Measurements from ENCODE around the gene CNTNAP4.

CNTNAP4 gene

DNA sequence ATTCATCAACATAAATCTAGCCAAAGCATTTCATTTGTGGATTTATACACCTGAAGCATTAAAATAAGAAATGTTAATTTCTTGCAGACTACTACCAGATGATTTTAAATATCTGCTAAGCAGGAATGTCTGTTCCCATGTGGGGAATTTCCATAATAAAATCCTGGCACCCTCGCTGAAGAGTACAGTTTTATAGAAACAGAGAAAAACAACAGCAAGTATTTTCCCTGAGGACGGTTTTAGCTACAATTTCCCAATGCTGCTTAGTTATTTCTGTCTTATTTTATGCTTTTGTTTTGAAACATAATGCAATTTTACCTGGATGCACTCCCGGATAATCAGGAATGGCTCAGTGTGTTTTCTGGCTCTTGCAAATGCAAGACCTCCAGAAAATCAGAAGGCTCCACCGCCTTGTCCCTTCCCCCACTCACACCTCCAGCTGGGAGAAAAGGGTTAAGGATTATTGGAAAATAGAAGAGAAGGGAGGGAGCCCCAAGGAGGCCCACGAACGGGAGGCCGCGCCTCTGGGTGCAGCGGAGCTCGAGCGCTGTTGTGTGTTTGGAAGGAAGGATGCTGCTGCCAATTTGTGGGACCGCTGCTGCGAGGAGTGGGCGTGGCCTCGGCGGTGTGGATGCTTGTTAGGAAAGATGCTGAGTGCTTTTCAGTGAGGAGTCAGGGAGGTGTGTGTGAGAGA, at the start of gene CNTNAP4:
Gene CNTNAP4 (plus strand): TSS at position 657 of the 694 bp plus-strand sequence. CDS start 262 bp downstream, outside the sequence.
- no peak for DNase-seq

DNA sequence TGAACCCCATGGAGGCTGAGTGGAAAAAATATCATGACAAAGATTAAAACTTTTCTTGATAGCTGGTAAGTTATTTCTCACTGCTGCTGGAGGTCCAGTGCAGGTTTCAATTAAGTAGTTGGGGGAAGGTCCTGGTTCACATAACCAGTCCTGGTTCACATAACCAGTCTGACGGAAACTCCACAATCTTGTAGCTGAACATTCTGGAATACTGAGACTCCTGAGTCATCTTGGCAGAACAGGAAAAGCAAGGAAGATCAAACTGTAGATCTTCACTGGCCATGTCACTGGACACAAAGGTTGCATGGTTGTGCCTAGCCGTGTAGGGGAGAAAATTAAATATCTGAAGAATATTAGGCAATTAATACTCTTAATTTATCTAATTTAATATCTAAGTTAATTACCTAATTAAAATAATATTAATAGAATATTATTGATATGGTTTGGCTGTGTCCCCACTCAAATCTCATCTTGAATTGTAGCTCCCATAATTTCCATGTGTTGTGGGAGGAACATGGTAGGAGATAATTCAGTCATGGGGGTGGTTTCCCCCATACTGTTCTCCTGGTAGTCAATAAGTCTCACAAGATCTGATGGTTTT, 48.6 kb upstream of the CNTNAP4 start:
- no peak for DNase-seq

DNA sequence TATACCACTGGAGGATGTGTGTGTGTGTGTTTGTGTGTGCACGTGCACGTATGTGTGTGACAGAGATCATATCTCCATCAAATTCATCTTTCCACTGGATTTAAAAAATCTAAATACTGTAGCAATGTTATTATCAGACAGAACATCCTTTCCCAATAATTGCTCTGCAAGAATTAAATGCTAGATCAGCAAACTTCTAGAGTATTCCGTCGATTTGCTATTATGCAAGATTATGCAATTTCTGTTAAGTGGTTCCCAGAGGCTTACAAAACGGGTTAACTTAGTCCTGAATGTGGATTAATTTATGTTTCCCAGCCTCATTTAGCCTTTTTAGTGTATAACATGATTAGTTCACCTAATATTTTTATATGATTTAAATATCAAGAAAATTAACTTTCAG, 44.5 kb upstream of the CNTNAP4 start:
- DNase-seq: no peak

DNA sequence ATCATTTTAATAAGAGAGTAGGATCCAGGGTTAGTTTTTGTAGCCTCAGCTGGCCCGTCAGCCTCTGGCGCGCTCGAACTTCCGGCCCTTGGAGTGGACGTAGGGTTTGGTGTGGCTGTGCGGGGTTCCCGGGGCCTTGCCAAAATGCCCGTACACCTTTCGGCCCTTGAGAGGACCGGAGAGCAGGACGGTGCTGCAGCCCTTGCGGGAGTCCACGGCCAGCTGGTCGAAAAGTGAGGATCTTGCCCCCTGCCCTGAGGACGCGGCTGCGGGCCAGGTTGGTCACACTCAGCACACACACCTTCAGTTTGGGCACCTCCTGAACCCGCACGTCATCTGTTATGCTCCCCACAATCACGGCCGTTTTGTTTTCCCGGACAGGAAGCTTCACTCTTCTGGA, 42.2 kb upstream of the CNTNAP4 start:
- DNase-seq: no peak

DNA sequence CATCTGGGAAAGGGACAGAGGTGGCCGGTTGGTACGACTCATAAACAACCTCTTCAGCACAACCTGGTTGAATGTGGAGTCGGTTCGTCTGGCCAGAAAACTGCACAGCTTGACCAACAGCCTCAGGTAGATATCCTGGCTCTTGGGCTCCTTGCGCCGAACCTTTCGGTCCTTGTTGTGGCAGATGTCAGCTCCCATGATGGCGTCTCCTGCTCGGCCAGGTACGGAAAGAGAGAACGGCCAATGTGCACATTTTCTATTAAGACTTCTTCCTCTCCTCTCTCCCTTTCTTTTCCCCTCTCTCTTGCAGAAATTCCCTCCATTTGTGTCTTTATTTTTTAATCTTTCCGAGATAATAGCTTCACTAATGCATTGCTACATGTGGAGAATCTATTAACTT, 41.8 kb upstream of the CNTNAP4 start:
- no peak for DNase-seq

DNA sequence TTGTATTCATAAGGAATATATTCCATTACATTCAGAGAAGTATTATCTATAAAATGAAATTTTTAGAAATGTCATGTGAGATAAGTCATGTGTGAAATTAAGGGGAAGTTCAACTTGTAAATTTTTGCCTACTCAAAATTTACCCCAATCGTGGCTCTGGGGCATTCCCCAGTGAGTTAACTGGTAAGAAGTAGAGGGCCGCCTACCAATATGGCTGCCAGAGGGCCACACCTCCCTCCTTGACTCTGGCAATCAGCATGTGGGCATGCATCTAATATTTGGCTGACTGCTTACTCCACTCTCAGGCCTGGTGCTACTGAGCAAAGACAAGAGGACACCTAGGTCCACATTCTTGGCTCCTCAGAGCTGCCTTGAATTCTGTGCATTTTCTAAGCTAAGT, 39.7 kb upstream of the CNTNAP4 start:
- no peak for DNase-seq

DNA sequence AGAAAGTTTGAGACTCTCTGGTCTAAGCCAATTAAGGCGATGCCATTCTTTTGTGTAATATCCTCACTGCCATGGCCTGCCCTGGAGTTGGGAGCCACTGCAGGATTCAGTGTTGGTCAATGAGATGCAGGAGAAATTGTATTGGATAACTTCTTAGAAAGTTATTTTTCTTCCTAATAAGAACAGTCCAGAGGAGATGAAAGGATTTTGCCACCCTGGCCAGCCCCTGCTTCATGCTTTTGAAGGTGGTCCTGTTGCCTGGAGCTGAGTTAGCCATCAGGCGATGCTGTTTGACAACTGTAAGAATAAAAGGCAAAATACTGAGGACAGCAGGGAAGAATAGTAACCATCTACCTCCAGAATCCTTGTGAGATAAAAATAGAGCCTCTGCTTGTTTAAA, 35.4 kb upstream of the CNTNAP4 start:
- DNase-seq: no peak

DNA sequence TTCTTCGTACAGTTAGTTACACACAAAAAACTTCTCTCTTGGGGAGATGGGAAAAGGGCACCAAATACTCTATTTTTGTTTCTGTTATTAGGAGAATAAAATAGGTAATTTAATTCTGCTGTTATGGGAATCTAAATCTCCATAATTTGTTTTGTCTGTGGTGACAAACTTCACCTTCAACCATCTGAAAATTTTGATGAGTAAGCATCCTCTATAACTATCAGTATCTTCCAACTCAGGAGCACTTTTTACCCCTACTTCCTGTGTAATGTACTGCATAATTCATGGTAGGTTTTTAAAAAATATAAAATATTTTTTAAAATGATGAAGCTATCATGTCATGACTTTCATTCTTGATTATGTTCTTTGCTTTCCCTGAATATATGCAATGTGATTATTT, 33.6 kb upstream of the CNTNAP4 start:
- no peak for DNase-seq

DNA sequence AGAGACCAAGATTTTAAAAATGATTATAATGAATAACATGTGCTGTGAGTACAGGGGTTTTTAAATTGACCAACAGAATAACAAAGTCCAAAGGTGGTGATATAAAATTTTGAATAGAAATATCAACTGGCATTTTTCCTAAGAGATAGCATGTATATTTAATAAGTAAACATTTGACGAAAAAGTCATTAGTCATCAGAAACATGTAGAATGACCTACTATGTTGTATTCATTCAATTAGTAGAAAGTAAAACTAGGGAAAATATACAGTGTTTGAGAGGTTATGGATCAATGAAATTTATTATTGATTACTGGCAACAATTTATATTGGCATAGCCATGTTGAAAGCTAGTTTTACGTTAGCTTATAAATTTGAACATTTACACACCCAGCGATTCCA, 30.6 kb upstream of the CNTNAP4 start:
- no peak for DNase-seq

DNA sequence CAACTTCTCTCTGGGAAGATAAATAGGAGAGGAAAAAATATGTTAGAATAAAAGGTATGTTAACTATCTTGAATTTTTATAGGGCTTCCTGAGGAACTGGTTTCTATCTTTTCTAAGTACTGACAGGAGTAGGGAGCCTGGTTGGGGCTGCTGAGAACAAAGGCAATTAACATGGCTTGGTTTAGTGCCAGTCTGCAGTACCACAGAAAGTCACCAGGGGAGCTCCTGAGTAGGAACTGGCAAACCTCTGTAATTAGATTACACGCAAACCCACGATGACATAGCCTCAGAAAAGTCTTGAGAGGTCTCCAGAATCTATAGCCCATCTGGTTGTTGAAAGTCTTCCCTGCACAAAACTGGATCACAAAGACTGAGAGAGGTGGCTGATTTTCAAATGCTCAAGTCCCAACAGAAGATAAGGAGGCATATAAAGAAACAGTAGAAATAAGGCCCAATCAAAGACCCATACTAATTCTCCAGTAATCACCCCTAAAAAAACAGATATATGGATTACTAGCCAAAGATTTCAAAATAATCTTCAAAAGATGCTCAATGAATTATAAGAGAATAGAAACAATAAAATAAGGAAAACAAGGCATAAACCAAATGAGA, 11.7 kb upstream of the CNTNAP4 start:
- peak; percentile 39 for DNase-seq

DNA sequence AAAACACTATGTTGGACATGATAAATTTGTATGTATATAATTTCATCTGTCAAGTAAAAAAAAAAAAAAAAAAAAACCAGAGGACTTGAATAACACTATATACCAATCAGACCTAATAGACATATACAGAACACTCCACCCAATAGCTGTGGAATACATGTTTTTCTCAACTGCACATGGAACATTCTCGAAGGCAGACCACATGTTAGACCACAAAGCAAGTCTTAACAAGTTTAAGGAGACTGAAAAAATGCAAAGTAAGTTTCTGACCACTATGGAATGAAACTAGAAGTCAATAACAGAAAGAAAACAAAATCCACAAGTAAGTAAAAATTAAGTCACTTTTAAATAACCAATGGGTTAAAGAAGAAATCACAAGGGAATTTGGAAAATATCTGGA, 8.4 kb upstream of the CNTNAP4 start:
- DNase-seq: no peak

DNA sequence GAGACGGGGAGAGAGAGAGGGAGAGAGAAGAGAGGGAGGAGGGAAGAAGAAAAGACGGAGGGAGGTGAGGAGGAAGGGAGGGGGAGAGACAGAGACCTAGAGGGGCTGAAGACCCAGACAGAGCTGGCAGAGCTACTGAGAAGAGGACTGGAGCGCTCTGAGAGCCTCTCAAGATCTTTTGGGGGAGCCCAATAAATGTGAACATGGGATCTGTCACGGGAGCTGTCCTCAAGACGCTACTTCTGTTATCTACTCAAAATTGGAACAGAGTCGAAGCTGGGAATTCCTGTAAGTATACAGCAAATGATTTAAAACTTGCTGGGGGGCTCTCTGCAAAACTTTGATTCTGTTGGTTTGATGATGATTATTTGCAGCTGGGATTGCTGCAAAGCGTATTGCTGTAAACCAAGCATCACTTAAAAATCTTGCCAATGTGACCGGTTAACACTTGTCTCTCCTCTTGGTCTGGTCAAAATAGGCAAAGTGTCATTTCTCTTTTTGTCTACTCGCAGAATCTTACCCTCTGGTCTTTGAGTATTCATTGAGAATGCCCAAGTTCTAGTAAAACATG, 344 bp downstream of the CNTNAP4 start:
- no peak for DNase-seq

DNA sequence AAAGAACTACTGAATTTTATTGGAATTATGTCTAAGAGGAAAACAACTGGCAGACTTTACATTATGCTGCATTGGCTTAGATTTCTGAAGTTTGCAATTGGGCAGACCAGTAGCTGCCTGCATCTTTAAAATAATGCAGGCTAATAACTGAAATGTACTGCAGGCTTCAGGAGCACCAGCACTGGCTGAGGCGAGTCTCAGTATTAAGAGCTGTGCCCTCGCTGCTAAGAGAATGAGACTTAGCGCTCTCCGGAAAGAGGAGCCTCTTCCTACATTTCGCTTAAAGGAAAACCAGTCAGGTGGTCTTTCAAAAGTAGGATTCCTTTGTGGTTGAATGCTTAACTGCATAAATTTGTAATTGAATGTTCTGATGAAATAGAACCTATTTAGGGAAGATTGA, 885 bp downstream of the CNTNAP4 start:
- DNase-seq: no peak

DNA sequence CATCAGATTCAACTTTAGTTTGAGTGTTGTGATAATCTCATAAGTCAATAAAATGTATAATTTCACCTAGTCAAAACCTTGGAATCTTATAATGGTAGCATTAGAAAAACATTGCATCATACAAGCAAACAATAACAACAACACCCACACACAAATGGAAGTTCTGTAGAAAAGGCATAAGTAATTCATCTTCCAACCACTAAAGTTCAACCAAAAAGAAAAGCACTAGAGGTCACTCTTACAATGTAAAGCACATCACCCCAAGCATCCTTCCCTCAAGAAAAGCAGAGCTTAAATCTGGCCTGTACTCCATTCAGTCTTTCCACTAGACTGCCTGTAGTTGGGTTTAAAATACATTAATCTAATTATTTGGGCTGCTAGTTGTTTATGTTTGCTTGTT, 1.8 kb downstream of the CNTNAP4 start:
- DNase-seq: no peak

DNA sequence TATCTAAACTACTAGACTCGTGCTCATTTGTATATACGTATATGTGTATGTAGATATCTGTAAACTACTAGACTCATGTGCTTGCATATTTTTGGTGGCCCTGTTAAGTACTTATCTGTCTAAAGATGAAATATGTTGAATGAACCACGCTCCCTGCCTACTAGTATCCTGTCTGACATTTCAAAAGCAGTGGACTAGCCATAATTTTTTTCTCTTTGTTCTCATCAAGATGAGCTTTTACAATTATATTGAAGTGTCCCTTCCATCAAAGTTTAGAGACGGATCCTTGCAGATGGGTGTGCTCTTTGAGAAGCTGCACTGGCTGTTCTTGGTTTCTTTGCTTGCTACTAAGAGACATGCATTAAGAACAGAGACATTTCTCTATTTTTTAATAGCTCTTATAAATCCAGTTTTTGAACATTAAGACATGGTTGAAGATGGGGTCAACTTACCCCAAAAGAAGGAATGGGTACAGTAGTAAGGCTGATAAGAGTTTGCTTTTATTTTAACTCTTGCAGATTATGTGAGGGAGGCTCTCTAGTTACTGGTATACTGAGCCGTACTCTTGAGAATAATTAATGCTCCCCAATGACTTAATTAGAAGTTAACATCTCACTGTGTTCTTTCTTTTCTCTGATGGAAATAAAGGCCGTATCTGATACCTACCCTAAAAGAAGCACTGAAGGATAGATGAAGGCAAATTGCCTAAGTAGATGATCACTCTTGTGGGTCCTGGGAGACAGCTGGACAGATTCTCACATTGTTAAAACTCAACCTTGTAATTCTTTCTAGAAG, 3.4 kb downstream of the CNTNAP4 start:
- DNase-seq: no peak

DNA sequence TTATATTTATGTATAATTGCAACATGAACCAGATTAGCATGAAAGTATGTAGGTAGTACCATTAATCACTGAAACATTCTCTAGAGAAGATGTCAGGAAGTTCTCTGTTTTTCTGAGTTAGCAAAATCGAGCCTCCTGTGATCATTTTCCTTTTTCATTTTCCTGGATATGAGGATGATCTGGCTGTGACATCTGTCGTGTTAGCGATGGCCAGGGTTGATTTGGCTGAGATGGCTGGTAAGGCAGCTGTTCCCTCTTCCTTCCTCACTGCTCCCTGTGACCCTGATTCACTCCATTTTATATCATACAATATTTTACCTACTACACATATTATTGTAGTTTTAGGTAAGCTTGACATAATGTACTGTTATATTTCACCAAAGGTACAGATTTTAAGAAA, 10.3 kb downstream of the CNTNAP4 start:
- no peak for DNase-seq

DNA sequence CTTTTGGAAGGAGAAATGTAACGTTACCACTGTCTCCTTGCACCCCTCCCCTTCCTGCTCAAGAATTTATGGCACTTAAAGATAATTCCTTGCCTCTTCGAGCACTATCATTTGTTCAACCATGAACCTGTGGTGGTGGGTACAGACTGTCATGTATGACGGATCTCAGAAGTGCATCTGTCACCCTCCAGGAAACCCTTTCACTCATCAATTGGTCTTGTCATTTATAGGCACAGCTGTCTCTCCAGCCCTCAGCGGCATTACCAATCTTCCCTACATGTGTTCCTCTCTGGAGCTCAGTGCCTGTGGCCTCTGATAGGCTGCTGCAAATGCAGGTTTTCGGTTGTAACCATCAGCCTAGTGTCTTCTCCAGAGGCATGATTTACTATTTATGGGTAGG, 15.0 kb downstream of the CNTNAP4 start:
- no peak for DNase-seq

DNA sequence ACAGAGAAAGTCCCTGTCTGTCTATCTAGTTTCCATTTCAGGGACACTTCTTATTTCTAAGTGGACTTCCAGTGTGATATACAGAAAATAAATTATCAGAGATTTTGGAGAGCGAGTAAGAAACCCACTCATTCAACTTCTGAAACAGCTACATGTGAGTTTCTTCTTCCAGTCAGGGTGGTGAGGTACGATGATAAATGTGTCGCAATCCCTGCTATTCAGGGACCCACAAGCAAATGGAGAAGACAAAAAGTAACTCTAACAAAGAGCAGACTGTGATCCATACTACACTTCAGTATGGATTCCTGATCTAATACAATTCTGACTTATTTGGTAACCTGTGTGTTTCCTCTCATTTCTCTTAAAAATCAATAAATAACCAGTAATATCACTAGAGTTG, 16.8 kb downstream of the CNTNAP4 start:
- no peak for DNase-seq

DNA sequence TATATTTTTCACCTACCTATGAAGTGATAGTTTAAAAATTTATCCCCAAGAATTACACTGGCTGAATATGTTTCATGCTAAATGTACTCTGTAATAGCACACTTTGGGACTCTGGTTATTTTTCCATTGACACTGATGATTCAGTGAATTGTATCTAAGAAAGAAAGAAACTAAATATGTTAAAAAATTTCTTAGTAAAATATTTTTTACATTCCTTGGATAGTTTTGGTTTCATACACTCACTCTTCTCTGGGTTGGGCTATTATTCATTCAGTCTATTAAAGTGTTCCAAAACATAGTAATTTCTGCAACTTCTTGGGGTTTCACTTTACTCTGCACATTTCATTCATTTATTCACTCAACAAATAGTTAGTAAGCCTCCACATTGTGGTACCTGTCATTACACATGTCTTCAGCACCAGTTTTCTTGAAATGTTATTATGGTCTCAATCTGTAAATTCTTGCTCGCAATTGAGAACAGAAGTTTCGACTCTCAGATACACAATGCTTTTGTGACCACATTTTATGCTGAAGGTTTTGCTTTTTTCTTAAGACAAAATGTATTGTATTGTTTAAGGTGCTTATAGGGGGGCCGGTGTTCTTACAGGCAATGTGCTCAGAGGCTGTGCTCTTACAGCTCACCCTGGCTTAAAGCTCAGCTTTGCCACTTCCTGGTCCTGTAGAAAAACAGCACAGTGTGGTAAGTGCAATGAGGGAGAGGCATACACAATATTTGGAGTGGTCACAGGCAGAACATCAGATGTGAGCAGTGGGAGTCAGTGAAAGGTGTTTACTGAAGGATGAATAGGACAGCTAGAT, 17.4 kb downstream of the CNTNAP4 start:
- DNase-seq: no peak

DNA sequence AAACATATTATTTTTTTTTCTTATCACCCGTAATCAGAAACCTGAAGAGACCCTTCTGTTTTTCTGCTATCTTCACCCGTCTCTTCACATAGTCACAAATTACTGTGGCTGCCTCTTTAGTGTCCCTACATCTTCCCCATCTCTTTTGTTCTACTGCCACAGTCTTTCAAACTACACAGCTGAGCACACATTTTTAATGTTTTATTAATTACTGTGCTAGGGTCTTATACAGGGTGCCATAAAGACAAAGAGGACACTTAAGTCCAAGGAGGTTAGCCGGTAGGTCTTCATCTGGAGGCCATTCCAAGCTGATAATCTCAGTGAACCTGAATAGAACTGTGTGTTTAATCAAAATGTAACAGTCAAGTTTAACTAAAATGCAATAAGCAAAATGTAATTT, 20.7 kb downstream of the CNTNAP4 start:
- no peak for DNase-seq

DNA sequence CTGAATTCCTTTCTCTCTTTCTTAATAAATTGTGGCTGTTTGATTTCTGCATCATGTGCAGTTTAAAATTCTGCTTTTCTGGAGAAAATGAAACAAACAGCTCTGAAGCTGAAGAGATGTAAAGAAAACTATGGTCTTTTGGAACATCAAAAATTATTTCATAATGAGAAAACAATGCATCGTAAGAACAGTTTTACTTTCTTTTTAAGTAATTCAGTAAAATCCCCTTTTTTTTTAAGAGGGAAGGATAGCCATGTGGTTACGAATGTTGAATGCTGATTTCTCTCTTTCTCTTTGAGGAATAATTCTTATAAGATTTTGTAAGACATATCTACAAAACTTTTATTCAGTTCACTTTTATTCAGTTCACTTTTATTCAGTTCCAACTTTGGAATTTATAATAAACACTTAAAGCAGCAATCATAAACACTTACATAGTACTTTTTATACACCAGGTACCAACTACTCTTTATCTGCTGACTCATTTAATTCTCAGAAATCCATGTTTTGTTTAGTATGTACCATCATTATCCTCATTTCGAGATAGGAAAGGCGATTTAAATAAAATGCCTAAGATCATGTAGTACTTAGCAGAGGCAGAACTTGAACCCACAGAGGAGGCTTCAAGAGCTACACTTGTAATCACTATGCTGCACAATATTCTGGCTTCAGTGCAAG, 26.6 kb downstream of the CNTNAP4 start:
- no peak for DNase-seq

All from stimulated activated CD4-positive, alpha-beta T cell treated with anti-CD3 and anti-CD28 coated beads, Interleukin-15, amount 100 ng/mL, for 24 hours (primary cell).